GM10266 (cell line): ENCODE results near the gene CT45A8.
"Not testable (repeated sequence)": the region's sequence is repeated elsewhere in the genome, so short reads cannot be mapped to it uniquely, and the experiment has no call there.

Experiments
- DNase-seq: peaks from one replicate; pipeline ENCODE4 v3.0.0; 2012; ENCODE audit errors: extremely low spot score
- TF ChIP-seq, protein P1 (sequence below): IDR thresholded peaks from 2 replicates; pipeline ENCODE4 v1.5.1; 2012; ENCODE audit warnings: mild to moderate bottlenecking, low read depth; ENCODE audit not compliant: control insufficient read depth, insufficient read depth; ENCODE audit errors: missing control alignments

CT45A8 gene

DNA sequence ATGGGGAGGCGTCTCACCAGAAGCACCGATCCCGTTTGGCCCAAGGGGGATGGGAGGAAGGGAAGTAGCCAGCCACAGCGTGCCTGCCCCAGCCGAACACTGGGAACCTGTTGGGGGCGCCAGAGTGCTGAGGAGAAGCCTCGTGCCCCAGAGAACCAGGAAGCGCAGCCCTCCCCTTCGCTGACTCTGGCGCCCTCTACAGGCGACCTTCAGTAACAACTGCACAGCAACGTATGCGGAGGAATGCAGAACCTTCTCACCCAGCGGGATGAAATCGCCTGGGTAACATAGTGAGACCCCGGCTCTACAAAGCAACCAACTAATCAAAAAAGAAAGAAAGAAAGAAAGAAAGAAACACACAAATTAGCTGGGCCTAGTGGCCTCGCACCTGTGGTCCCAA lies at the start of gene CT45A8:
CT45A8 (minus strand) TSS at position 101 of the 400 bp plus-strand sequence. CDS start 3,755 bp downstream, outside the sequence.
- not testable (repeated sequence) for DNase-seq

DNA sequence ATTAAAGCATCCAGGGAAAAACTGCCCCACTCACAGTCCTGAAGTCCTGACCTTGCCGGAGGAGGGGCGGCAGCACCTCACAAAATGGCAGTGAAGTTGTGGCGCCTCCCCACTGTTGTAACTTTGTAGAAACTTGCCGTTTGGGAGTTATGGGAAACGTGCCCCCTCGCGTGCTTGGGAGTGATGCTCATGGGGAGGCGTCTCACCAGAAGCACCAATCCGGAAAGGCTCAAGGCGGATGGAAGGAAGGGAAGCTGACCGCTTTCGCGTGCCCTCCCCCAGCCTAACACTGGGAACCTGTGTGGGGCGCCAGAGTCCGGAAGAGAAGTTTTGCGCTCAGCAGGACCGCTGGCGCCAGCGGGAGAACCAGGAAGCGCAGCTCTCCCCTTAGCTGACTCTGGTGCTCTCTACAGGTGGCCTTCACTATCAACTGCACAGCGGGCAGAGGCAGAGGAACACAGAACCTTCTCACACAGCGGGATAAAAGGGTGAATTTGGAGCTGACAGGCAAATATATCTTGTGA lies 39.0 kb upstream of the CT45A8 start, which contains the start of the genes CT45A10 and SAGE1:
CT45A10 (minus strand) TSS at position 151 of the 524 bp plus-strand sequence. CDS start 8,100 bp downstream, outside the sequence.
SAGE1 (plus strand) TSS at position 423 of the 524 bp plus-strand sequence. CDS start 2,527 bp downstream, outside the sequence.
- TF ChIP-seq, protein P1, sequence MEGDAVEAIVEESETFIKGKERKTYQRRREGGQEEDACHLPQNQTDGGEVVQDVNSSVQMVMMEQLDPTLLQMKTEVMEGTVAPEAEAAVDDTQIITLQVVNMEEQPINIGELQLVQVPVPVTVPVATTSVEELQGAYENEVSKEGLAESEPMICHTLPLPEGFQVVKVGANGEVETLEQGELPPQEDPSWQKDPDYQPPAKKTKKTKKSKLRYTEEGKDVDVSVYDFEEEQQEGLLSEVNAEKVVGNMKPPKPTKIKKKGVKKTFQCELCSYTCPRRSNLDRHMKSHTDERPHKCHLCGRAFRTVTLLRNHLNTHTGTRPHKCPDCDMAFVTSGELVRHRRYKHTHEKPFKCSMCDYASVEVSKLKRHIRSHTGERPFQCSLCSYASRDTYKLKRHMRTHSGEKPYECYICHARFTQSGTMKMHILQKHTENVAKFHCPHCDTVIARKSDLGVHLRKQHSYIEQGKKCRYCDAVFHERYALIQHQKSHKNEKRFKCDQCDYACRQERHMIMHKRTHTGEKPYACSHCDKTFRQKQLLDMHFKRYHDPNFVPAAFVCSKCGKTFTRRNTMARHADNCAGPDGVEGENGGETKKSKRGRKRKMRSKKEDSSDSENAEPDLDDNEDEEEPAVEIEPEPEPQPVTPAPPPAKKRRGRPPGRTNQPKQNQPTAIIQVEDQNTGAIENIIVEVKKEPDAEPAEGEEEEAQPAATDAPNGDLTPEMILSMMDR, result no peak
- no peak for DNase-seq

GRCh38 chrX:135892781-135893180 lies 38.4 kb upstream of the CT45A8 start:
- TF ChIP-seq, protein P1, result no peak

DNA sequence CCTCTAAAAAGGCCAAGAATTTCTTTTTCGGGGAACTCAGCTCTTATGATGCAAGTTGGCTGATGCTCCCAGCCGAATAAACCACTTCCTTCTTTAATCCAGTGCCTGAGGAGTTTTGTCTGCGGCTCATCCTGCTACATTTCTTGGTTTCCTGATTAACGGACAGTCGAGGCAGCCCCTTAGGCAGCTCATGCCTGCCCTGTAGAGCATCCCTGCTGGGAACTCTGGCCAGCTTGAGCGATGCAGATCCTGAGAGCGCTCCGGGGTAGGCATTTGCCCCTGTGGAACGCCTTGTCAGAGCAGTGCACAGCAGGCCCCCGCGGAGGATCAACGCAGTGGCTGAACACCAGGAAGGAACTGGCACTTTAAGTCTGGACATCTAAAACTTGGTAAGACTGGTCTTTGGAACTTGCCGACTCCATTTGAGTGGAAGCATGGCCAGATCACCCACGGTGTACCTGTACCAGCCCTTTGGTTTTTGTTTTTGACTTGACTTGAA lies 35.8 kb upstream of the CT45A8 start:
- no peak for DNase-seq

More at GRCh38 chrX:135892781-135893180, 38.4 kb upstream of the CT45A8 start:
- no peak for DNase-seq

GRCh38 chrX:135888976-135889375 lies 34.6 kb upstream of the CT45A8 start:
- TF ChIP-seq, protein P1, result peak; percentile 33
- not testable (repeated sequence) for DNase-seq

More for the DNA sequence above, 35.8 kb upstream of the CT45A8 start:
- TF ChIP-seq, protein P1, result no peak

GRCh38 chrX:135888230-135888629 lies 33.9 kb upstream of the CT45A8 start:
- not testable (repeated sequence) for DNase-seq

- DNase-seq, result not testable (repeated sequence)
These were observed 28.4 kb upstream of the CT45A8 start for GRCh38 chrX:135882741-135883140.

GRCh38 chrX:135871712-135872111 lies 17.4 kb upstream of the CT45A8 start, which contains the start of gene CT45A9:
CT45A9 (minus strand) TSS chrX:135871812; CDS start chrX:135868061, 3,751 bp downstream.
- not testable (repeated sequence) for DNase-seq

- DNase-seq, result not testable (repeated sequence)
These were observed 17.2 kb downstream of the CT45A8 start, which contains the start of gene CT45A7 for GRCh38 chrX:135837180-135837579. CT45A7 (minus strand) TSS chrX:135837280; CDS start chrX:135833533, 3,747 bp downstream.

- not testable (repeated sequence) for DNase-seq
These were observed 34.4 kb downstream of the CT45A8 start, which contains the start of gene CT45A2 for GRCh38 chrX:135819912-135820311. CT45A2 (minus strand) TSS chrX:135820012; CDS start chrX:135816265, 3,747 bp downstream.

DNA sequence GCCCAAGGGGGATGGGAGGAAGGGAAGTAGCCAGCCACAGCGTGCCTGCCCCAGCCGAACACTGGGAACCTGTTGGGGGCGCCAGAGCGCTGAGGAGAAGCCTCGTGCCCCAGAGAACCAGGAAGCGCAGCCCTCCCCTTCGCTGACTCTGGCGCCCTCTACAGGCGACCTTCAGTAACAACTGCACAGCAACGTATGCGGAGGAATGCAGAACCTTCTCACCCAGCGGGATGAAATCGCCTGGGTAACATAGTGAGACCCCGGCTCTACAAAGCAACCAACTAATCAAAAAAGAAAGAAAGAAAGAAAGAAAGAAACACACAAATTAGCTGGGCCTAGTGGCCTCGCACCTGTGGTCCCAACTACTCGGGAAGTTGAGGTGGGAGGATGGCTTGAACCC lies 51.7 kb downstream of the CT45A8 start, which contains the start of gene CT45A6:
CT45A6 (minus strand) TSS at position 101 of the 400 bp plus-strand sequence. CDS start 3,794 bp downstream, outside the sequence.
- not testable (repeated sequence) for DNase-seq
